Putamen (tissue), 1 donor: Measurements from ENCODE around the gene MOV10L1.

Source experiments
- DNase-seq: peaks from one replicate; pipeline ENCODE4 v3.0.0-alpha.2; 2016; ENCODE audit warnings: low spot score

Gene MOV10L1

GRCh38 chr22:50058906-50059880 lies 30.6 kb upstream of the MOV10L1 start:
- no peak for DNase-seq

GRCh38 chr22:50059881-50060262 lies 29.9 kb upstream of the MOV10L1 start:
- DNase-seq, result no peak

- DNase-seq, result no peak
These were observed 29.2 kb upstream of the MOV10L1 start for GRCh38 chr22:50060441-50061140.

DNA sequence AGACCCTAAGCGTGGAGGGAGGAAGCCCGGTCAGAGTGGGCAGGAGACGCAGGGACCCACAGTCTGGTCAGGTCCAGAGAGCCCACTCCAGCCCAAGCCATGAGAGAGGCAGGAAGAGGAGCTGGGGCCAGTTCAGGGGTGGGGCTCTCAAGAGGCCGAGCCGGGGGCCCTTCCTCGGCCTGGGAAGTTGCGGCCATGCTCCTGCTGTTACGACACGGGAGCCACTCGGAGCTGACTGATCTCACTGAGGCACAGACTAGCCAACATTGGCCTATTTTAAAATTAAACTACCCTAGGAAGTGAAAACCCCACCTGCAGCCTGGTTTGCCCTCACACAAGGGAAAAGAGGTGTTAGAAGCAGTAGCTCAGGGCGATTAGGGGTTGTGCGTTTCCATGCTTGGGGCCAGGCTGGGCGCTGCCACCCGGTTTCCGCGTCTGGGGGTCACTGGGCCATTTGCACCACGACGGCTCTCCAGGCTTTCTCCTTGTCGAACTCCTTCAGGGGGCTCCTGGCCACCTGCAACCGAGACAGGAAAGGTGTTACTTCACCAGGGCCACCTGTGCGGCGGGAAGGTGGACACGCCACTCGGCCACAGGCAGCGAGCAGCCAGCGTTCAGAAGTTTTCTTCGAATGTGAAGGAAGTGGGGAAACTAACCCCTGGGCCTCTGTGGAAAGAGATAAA lies 28.5 kb upstream of the MOV10L1 start:
- DNase-seq, result no peak

DNA sequence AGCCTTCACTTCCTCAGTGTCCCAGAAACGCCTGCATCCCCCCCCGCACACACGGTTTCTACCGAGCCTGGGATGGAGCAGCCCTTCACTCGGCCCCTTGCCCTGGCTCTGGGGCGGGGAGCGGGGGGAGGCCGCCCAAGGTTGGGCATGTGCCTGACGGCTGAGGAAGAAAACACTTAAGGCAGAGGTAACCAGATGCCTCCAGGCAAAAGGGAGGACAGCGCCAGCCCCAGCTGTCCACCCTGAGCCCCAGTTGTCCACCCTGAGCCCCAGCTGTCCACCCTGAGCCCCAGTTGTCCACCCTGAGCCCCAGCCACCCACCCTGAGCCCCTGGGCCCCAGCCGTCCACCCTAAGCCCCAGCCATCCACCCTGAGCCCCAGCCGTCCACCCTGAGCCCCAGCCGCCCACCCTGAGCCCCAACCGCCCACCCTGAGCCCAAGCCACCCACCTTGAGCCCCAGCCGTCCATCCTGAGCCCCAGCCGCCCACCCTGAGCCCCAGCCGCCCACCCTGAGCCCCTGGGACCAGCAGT lies 27.9 kb upstream of the MOV10L1 start:
- DNase-seq, result no peak

- DNase-seq, result no peak
These were observed 27.2 kb upstream of the MOV10L1 start for GRCh38 chr22:50062509-50063135.

DNA sequence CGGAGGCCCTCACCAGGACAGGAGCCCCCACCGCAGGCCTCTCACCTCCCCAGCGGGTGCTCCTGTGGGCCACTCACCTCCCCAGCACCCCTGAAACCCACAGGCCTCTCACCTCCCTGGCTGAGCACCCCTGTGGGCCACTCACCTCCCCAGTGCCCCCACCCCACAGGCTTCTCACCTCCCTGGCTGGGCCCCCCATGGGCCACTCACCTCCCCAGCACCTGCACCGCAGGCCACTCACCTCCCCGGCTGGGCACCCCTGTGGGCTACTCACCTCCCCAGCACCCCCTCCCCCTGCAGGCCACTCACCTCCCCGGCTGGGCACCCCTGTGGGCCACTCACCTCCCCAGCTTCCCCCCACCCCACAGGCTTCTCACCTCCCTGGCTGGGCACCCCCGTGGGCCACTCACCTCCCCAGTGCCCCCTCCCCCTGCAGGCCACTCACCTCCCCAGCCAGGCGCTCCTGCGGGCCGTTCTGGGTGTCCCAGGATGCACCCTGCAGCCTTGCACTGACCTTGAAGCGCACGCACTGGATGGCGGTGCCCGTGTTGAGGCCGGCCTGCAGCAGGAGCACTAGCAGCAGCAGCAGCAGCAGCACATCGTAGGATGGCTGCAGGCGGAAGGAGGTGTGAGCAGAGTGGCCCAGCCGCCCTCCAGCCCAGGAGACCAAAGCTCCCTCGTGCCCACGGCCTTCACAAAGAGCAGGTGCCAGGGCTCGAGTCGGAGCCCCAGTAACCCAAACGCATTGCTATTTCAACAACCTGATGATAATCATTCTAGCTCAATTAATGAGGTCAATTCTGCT lies 26.0 kb upstream of the MOV10L1 start:
- DNase-seq, result no peak

DNA sequence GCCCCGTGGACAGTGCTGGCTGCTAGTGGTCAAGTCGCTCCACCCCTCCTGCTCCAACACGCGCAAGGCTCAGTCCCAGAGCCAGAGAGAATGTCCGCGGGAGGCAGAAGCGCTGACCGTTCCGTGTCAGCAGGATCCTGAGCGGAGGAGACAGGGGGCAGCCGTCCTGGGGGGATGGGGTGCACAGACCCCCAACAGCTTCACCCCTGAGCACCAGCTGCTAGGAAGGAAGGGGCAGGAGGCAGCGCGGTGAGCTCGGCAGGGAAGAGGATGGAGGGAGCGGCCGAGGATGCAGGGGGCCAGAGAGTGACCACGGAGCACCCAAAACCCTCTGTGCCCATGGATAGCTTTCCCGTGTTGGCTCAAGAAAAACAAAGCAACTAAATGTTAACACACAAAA lies 25.4 kb upstream of the MOV10L1 start:
- no peak for DNase-seq

DNA sequence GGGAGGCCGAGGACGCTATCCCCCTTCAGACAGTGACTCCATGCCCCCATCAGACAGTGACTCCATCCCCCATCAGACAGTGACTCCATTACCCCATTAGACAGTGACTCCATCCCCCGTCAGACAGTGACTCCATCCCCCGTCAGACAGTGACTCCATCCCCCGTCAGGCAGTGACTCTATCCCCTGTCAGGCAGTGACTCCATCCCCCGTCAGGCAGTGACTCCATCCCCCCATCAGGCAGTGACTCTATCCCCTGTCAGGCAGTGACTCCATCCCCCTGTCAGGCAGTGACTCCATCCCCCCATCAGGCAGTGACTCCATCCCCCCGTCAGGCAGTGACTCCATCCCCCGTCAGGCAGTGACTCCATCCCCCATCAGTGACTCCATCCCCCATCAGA lies 22.6 kb upstream of the MOV10L1 start:
- DNase-seq, result no peak

DNA sequence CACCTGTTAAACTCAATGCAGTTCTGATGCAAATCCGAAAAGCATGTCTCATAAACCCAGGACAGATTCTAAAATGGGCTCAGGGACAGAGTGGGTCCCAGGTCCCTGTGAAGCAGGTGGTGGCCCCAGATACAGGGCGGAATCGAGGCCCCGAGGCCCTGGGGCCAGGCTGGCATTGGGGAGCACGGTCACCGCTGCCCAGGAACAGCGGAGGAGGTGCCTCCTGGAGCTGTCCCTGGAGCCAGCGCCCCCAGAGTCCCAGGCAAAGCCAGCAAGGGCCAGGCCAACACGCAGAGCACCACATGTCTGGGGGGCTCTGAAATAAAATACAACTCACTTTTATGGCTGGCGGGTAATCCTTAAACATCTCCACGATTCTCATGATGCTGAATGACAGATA lies 21.7 kb upstream of the MOV10L1 start:
- DNase-seq, result no peak

DNA sequence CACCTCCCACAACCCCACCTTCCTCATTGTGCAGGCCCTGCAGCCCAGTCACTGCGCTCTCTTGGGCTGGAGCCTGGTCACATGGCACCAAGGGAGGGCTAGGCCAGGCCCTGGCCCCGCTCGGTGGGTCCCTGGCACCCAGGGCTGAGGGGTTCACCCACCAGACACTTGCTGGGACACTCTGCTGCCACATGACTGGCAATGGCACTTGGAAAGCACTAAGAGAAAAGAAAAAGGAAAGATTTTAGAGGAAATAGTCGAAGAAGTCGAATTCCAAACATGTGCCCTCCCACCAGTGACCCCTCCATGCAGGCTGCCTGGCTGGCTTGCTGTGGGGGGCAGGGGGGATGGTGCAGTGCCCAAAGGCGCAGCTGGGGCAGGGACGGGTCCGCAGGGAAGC lies 19.4 kb upstream of the MOV10L1 start:
- DNase-seq, result no peak

- no peak for DNase-seq
These were observed 18.2 kb upstream of the MOV10L1 start for GRCh38 chr22:50071432-50072166.

- no peak for DNase-seq
These were observed 17.6 kb upstream of the MOV10L1 start for GRCh38 chr22:50072167-50072555.

DNA sequence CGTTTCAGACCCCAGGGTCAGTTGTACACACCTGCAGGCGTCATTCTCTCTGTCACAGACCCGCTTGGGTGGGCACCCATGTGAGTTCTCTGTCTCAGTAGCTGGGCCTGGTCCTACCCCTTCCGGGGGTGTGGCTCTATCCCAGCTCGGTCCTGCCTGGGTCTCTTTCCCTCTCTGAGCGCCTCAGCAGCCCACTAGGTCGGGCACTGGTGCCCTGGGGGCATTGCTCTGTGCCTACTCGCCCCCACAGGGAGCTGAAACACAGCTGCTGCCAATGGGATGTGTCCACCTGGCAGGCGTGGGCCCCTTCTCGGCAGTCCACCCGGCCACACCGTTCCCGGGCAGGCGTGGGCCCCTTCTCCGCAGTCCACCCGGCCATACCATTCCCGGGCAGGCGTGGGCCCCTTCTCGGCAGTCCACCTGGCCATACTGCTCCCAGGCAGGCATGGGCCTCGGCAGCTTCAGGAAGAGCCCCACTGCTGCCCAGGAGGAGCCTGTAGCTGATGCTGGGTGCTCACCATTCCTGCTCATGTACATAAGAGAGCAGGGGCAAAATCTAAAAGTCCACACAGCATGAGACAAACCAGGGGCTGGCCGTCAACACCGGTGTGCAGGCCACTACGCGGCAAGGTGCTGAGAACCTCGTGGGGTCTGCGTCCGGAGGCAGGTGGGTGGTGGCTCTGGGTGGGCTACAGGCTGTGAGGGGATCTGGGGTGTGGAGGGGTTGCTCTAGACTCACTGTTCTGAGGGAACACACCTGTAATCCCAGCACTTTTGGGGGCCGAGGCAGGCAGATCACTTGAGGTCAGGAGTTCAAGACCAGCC lies 16.9 kb upstream of the MOV10L1 start:
- no peak for DNase-seq

GRCh38 chr22:50074056-50074455 lies 15.8 kb upstream of the MOV10L1 start:
- no peak for DNase-seq

DNA sequence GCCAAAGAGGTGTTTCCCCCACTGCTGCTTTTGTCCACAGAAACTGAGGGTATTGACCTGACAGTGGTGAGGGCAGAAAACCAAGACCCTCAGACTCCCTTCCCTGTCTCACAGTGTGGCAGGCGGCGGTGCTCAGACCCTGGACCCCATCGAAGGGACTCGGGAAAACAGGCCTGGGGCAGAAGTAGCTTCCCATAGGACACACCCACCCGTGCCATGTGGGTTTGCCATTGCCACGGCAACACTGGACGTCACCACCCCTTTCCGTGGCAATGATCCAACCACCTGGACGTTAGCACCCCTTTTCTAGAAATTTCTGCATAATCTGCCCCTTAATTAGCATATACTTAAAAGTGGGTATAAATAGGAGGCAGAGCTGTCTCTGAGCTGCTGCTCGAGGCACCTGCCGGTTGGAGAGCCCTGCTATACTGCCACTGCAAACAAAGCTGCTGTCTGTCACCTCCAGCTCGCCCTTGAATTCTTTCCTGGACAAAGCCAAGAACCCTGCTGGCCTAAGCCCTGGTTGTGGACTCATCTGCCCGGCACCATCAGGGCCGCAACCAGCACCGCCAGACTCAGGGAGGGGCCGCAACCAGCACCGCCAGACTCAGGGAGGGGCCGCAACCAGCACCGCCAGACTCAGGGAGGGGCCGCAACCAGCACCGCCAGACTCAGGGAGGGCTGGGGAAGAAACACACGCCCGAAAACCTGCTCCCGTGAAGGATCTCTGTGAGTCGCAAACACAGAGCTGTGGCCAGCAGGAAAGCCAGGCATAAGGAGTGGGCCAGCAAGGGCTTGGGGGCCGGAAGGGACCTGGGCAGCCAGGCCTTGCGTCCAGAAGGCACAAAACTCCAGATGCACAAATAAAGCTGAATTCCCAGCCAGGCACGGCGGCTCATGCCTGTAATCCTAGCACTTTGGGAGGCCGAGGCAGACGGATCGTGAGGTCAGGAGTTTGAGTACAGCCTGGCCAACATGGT lies 15.0 kb upstream of the MOV10L1 start:
- no peak for DNase-seq

- no peak for DNase-seq
These were observed 12.9 kb upstream of the MOV10L1 start for GRCh38 chr22:50076646-50077535.
